Measurements from ENCODE around the gene TRAPPC5.

Gene TRAPPC5

GRCh38 chr19:7635670-7636069 lies 45.0 kb upstream of the TRAPPC5 start:
- H3K4me2 ChIP-seq (ENCODE audit: low read length) = no peak overlapping the region
- no peaks in the 10 kb centered on the region for H3K4me1 ChIP-seq

GRCh38 chr19:7636317-7636690 lies 44.3 kb upstream of the TRAPPC5 start:
- peak overlapping the region; percentile 57 for H3K27ac ChIP-seq
- H3K4me1 ChIP-seq = no peaks in the 10 kb centered on the region
- H3K9me3 ChIP-seq (ENCODE audit: control insufficient read depth, low read length) = no peaks in the 10 kb centered on the region

More at GRCh38 chr19:7635670-7636069, 45.0 kb upstream of the TRAPPC5 start:
- H2AFZ ChIP-seq = no peak overlapping the region
- no peak overlapping the region for H3K9ac ChIP-seq
- H3K4me3 ChIP-seq (ENCODE audit: low read depth, low read length) = no peak overlapping the region
- H3K36me3 ChIP-seq (ENCODE audit: control insufficient read depth, insufficient read depth, low read length) = no peaks in the 10 kb centered on the region
- H3K9me3 ChIP-seq (ENCODE audit: control insufficient read depth, low read length) = no peaks in the 10 kb centered on the region
- no peak for TF ChIP-seq CTCF (IDR thresholded peaks at IDR 0.05)
- no peak overlapping the region for H3K27ac ChIP-seq
- H3K27me3 ChIP-seq (ENCODE audit: control insufficient read depth, insufficient read depth, low read length) = no peaks in the 10 kb centered on the region
- peaks cover 4% of the 10 kb centered on the region for H3K79me2 ChIP-seq

GRCh38 chr19:7636691-7637373 lies 43.8 kb upstream of the TRAPPC5 start, which contains the start of gene STXBP2:
TSS of gene STXBP2 (plus strand) at chr19:7637110. CDS start at chr19:7637150, 40 bp downstream.
- no peaks in the 10 kb centered on the region for H3K79me2 ChIP-seq
- no peak within 1 kb of the TSS for H3K9ac ChIP-seq

More at GRCh38 chr19:7636317-7636690, 44.3 kb upstream of the TRAPPC5 start:
- Histone ChIP-seq H2AFZ (peak overlapping the region; percentile 73), H3K79me2 (no peaks in the 10 kb centered on the region), H3K4me2 (ENCODE audit: low read length) (peak overlapping the region; percentile 58), H3K36me3 (ENCODE audit: control insufficient read depth, insufficient read depth, low read length) (no peaks in the 10 kb centered on the region), H3K4me3 (ENCODE audit: low read depth, low read length) (peak overlapping the region; percentile 66), H3K9ac (no peak overlapping the region), H3K27me3 (ENCODE audit: control insufficient read depth, insufficient read depth, low read length) (no peaks in the 10 kb centered on the region)
- no peak for TF ChIP-seq CTCF (IDR thresholded peaks at IDR 0.05)

GRCh38 chr19:7637374-7638256 lies 43.0 kb upstream of the TRAPPC5 start:
- no peaks in the 10 kb centered on the region for H3K36me3 ChIP-seq (ENCODE audit: control insufficient read depth, insufficient read depth, low read length)
- TF ChIP-seq CTCF (IDR thresholded peaks at IDR 0.05) = no peak
- peak overlapping the region; percentile 73 for H2AFZ ChIP-seq
- peak overlapping the region; percentile 58 for H3K4me2 ChIP-seq (ENCODE audit: low read length)
- peak overlapping the region; percentile 57 for H3K27ac ChIP-seq
- peak overlapping the region; percentile 66 for H3K4me3 ChIP-seq (ENCODE audit: low read depth, low read length)
- no peaks in the 10 kb centered on the region for H3K79me2 ChIP-seq
- no peaks in the 10 kb centered on the region for H3K4me1 ChIP-seq
- no peaks in the 10 kb centered on the region for H3K9me3 ChIP-seq (ENCODE audit: control insufficient read depth, low read length)
- no peak overlapping the region for H3K9ac ChIP-seq
- H3K27me3 ChIP-seq (ENCODE audit: control insufficient read depth, insufficient read depth, low read length) = no peaks in the 10 kb centered on the region

More at GRCh38 chr19:7636691-7637373, 43.8 kb upstream of the TRAPPC5 start, which contains the start of gene STXBP2:
- H3K9me3 ChIP-seq (ENCODE audit: control insufficient read depth, low read length) = no peaks in the 10 kb centered on the region
- H2AFZ ChIP-seq = peak within 1 kb of the TSS; percentile 73
- no peak for TF ChIP-seq CTCF (IDR thresholded peaks at IDR 0.05)
- no peaks in the 10 kb centered on the region for H3K27me3 ChIP-seq (ENCODE audit: control insufficient read depth, insufficient read depth, low read length)
- H3K4me1 ChIP-seq = no peaks in the 10 kb centered on the region
- peak within 1 kb of the TSS; percentile 58 for H3K4me2 ChIP-seq (ENCODE audit: low read length)
- no peaks in the 10 kb centered on the region for H3K36me3 ChIP-seq (ENCODE audit: control insufficient read depth, insufficient read depth, low read length)
- H3K27ac ChIP-seq = peak within 1 kb of the TSS; percentile 57
- peak within 1 kb of the TSS; percentile 66 for H3K4me3 ChIP-seq (ENCODE audit: low read depth, low read length)
